Measurements from ENCODE around the gene HIBADH. TPM values are rescaled to one million over a fixed set of nuclear protein-coding genes. Genes with fewer than 3 reads are reported as not detected.

The HIBADH gene
- total and polyA plus RNA-seq, 10 of the 15 experiments (the other 5 are each of a cell fraction or from before 2014, with no cell fraction given), result 8.7 to 36.1 (median 18.6) TPM

- H3K36me3 ChIP-seq (ENCODE audit: control insufficient read depth in 2 of 2, insufficient read depth in 2 of 2, low read length in 1 of 2), result no peaks in the 10 kb centered on the region
- H3K9me3 ChIP-seq (replicated peaks; ENCODE audit: control insufficient read depth, insufficient read depth, low read length), result no peaks in the 10 kb centered on the region
- RAD21 ChIA-PET (ENCODE audit: unreplicated experiment), result no interaction called here
- H3K27ac ChIP-seq (ENCODE audit: control insufficient read depth, insufficient read depth), result no peak overlapping the region
- H3K9ac ChIP-seq (ENCODE audit: control insufficient read depth, insufficient read depth, low read length), result no peak overlapping the region
- CTCF ChIA-PET, result no interaction called here
- in situ Hi-C loops (cut with MboI) (no loop called here), intact Hi-C loops (cut with micrococcal nuclease; ENCODE audit: unreplicated experiment) (no loop called here)
- no peak overlapping the region for H2AFZ ChIP-seq (ENCODE audit: control insufficient read depth, low read depth, low read length)
- H3K4me1 ChIP-seq (ENCODE audit: control insufficient read depth, insufficient read depth, low read length), result no peaks in the 10 kb centered on the region
- no peaks in the 10 kb centered on the region for H4K20me1 ChIP-seq (ENCODE audit: control insufficient read depth, insufficient read depth)
- no peaks in the 10 kb centered on the region for H3K27me3 ChIP-seq (replicated peaks in 1 of 2; ENCODE audit: control insufficient read depth in 2 of 2, insufficient read depth in 2 of 2, low read length in 1 of 2)
- FAIRE-seq (no peak), DNase-seq (ENCODE audit: low read depth, low spot score) (no peak), ATAC-seq (no peak)
- POLR2A ChIA-PET, result interaction anchor here (1.6 kb wide), 1 partner anchor 9 kb away, joined by 3 read pairs; no protein-coding TSS in a partner anchor
- WGBS (ENCODE audit: insufficient coverage, insufficient replicate concordance, low lambda C conversion rate, missing lambda C conversion rate), result 100% methylated on average over 1 of the region's 1 CpG
- no peak overlapping the region for H3K4me2 ChIP-seq (ENCODE audit: control insufficient read depth, insufficient read depth)
- SMC1A ChIA-PET (ENCODE audit: uncharacterized antibody, unreplicated experiment), result no interaction called here
- H3K79me2 ChIP-seq (ENCODE audit: control insufficient read depth, insufficient read depth, low read length), result no peaks in the 10 kb centered on the region
- TF ChIP-seq KDM1A (IDR thresholded peaks at IDR 0.05; ENCODE audit: borderline replicate concordance) (no peak), SMAD5 (IDR thresholded peaks at IDR 0.05; ENCODE audit: low read depth) (no peak), ATF2 (IDR thresholded peaks at IDR 0.05; ENCODE audit: low read length) (no peak), CREB1 (IDR thresholded peaks at IDR 0.05; ENCODE audit: low read depth) (no peak), GABPA (IDR thresholded peaks at IDR 0.05; ENCODE audit: low read depth) (no peak), STAT1 (conservative IDR thresholded peaks at IDR 0.05) (no peak), ZNF217 (IDR thresholded peaks at IDR 0.05) (no peak), HSF1 (IDR thresholded peaks at IDR 0.05; ENCODE audit: low read depth, low read length) (no peak), MXI1 (IDR thresholded peaks at IDR 0.05; ENCODE audit: low read depth, low read length) (no peak), NR2F1 (conservative IDR thresholded peaks at IDR 0.05) (no peak), EZH2 (IDR thresholded peaks at IDR 0.05; ENCODE audit: borderline replicate concordance, control insufficient read depth, low read depth, low read length) (no peak), CREM (IDR thresholded peaks at IDR 0.05; ENCODE audit: low read depth) (no peak), TCF12 (IDR thresholded peaks at IDR 0.05; ENCODE audit: low read depth, low read length) (no peak), NFIC (IDR thresholded peaks at IDR 0.05; ENCODE audit: low read depth, low read length) (no peak)
- no peak overlapping the region for H3K4me3 ChIP-seq
- BruUV-seq (replicated peaks), result no TSS peak
Measured at GRCh38 chr7:27647489-27647888, 15.2 kb downstream of the HIBADH start.
